Psoas muscle (tissue), 8 donors: ENCODE results near the gene STOML1. TPM values are rescaled to one million over a fixed set of nuclear protein-coding genes. Genes with fewer than 3 reads are reported as not detected.

Source experiments
- ATAC-seq, 4 donors: fragments of 200-7000 bp; cut with Tn5 transposase; one replicate each; pipeline ENCODE4 v1.9.1; 2020; ENCODE audit warnings: moderate library complexity in 3 of 4, mild to moderate bottlenecking in 2 of 4
- DNase-seq, 2 donors: peaks; one replicate each; pipeline ENCODE4 v3.0.0-alpha.2; 2020
- H3K27ac ChIP-seq: fragments of 200-600 bp; one replicate; pipeline ENCODE4 v1.8.0; 2022
- H3K27me3 ChIP-seq, 3 donors: fragments of 200-600 bp in 1 of 3; one replicate each; pipeline versions ENCODE4 v1.6.1 to v1.8.0; 2013 to 2022; ENCODE audit warnings: low read length in 2 of 3, mild to moderate bottlenecking in 2 of 3, moderate library complexity in 1 of 3; ENCODE audit not compliant: insufficient read depth in 3 of 3
- H3K36me3 ChIP-seq, 2 donors: fragments of 200-600 bp in 1 of 2; one replicate each; pipeline versions ENCODE4 v1.6.1 to v1.8.0; 2013 to 2022; ENCODE audit warnings: low read depth in 1 of 2, mild to moderate bottlenecking in 1 of 2, moderate library complexity in 1 of 2; ENCODE audit not compliant: insufficient read depth in 1 of 2
- H3K4me1 ChIP-seq: fragments of 200-600 bp; one replicate; pipeline ENCODE4 v1.8.0; 2022
- H3K4me3 ChIP-seq: fragments of 200-600 bp; one replicate; pipeline ENCODE4 v1.8.0; 2022; ENCODE audit warnings: mild to moderate bottlenecking
- H3K9me3 ChIP-seq: fragments of 200-600 bp; one replicate; pipeline ENCODE4 v1.8.0; 2022
- WGBS, 3 donors: extraction: QIAGEN DNeasy Blood & Tissue Kit; methylation state at CpG; one replicate each; pipeline versions ENCODE4 v1.1.6 to v1.1.7; 2013; 5-methylcytosine and 5-hydroxymethylcytosine counted together
- intact Hi-C, 2 donors: fragments of 100-400 bp; cut with DNase I; formaldehyde crosslinking; loops; one replicate each; pipeline versions ENCODE4 v1.11.0 to v1.14.2; 2022
- polyA plus RNA-seq, 3 donors: library from polyadenylated mRNA; stranded (reverse); fragments of 200-250 nt; gene quantifications; one replicate each; pipeline ENCODE4 v1.2.3, GENCODE V29; 2013
- total RNA-seq, 4 donors: library from RNA; stranded (reverse); fragmentation: NEBNext Ultra II Directional in 2 of 4; extraction: Animal tissue kit (Norgen Biotek cat#: 25700) in 2 of 4; gene quantifications; one replicate each; pipeline versions ENCODE4 v1.2.1 to v1.2.4, GENCODE V29; 2021 to 2023
- TF ChIP-seq, protein P1 (sequence below): fragments of 200-600 bp; IDR thresholded peaks from one replicate; pipeline ENCODE4 v1.8.0; 2022; ENCODE audit warnings: antibody characterized with exemption
- donor health status: healthy with polysubstance abuse.
- donor health status: DM: no; HTN: no; CAD: no; lungs with moderate emphysema.
- donor health status: Bipolar disorder and iron deficiency.
- donor health status: healthy.
- donor health status: DM: yes; HTN: yes; CAD: no.
- donor health status: DM: no; HTN: no; CAD: no.
- donor health status: DM: no; HTN: no; CAD: no.
- donor health status: DM: yes; HTN: yes; CAD: no.

Gene STOML1
- total and polyA plus RNA-seq, 7 donors = 18.3 to 34.4 (median 24.4) TPM

- DNase-seq = no peak
- no peak for ATAC-seq
- H3K4me3 ChIP-seq = no peak overlapping the region
- H3K27me3 ChIP-seq = peaks cover 0 to 6% (median 0%) of the 10 kb centered on the region in 3 donors
- H3K27ac ChIP-seq = no peak overlapping the region
- H3K36me3 ChIP-seq = no peaks in the 10 kb centered on the region
- intact Hi-C loops = no loop called here
- H3K4me1 ChIP-seq = no peaks in the 10 kb centered on the region
- no peaks in the 10 kb centered on the region for H3K9me3 ChIP-seq
- 50 to 59% (median 53%) methylated on average over 6 of the region's 6 CpGs for WGBS, 3 donors
- TF ChIP-seq, protein P1, sequence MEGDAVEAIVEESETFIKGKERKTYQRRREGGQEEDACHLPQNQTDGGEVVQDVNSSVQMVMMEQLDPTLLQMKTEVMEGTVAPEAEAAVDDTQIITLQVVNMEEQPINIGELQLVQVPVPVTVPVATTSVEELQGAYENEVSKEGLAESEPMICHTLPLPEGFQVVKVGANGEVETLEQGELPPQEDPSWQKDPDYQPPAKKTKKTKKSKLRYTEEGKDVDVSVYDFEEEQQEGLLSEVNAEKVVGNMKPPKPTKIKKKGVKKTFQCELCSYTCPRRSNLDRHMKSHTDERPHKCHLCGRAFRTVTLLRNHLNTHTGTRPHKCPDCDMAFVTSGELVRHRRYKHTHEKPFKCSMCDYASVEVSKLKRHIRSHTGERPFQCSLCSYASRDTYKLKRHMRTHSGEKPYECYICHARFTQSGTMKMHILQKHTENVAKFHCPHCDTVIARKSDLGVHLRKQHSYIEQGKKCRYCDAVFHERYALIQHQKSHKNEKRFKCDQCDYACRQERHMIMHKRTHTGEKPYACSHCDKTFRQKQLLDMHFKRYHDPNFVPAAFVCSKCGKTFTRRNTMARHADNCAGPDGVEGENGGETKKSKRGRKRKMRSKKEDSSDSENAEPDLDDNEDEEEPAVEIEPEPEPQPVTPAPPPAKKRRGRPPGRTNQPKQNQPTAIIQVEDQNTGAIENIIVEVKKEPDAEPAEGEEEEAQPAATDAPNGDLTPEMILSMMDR = no peak
These were observed 32.3 kb downstream of the STOML1 start for GRCh38 chr15:73959801-73960200.

DNA sequence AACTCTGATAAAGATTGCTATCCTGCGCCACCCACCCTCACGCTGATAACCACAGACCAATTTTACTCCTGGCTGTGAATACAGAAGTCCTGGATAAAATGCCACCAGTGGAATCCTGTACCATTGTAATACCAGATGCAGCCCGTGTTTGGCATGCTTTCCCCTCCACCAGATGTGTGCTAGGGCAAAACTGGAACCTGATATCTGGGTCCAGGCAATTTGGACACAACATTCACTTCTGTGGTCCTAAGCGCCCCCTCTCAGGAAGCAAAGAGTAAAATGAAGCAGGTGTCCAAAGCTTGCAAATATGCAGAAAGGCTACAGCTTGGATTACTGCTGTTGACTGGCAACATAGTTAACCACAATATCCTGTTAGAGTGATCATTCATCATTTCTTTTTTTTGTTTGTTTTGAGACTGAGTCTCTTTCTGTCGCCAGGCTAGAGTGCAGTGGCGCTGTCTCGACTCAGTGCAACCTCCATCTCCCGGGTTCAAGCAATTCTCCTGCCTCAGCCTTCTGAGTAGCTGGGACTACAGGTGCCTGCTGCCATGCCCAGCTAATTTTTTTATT lies 33.0 kb downstream of the STOML1 start:
- 17 to 39% (median 21%) methylated on average over 8 of the region's 8 CpGs for WGBS, 3 donors
- H3K27me3 ChIP-seq = peaks cover 0 to 6% (median 0%) of the 10 kb centered on the region in 3 donors

GRCh38 chr15:73957785-73958184 lies 34.3 kb downstream of the STOML1 start:
- ATAC-seq (no peak), DNase-seq (no peak)
- no peak overlapping the region for H3K27ac ChIP-seq
- intact Hi-C loops = no loop called here
- H3K9me3 ChIP-seq = no peaks in the 10 kb centered on the region
- no peak overlapping the region for H3K4me3 ChIP-seq
- TF ChIP-seq, protein P1 = no peak
- peaks cover 0 to 6% (median 0%) of the 10 kb centered on the region in 3 donors for H3K27me3 ChIP-seq
- H3K4me1 ChIP-seq = no peaks in the 10 kb centered on the region
- 80 to 85% (median 83%) methylated on average over 2 of the region's 2 CpGs for WGBS, 3 donors
- H3K36me3 ChIP-seq = no peaks in the 10 kb centered on the region

More for the DNA sequence above, 33.0 kb downstream of the STOML1 start:
- DNase-seq = no peak
- Histone ChIP-seq H3K9me3 (no peaks in the 10 kb centered on the region), H3K4me3 (no peak overlapping the region), H3K27ac (no peak overlapping the region), H3K4me1 (no peaks in the 10 kb centered on the region), H3K36me3 (no peaks in the 10 kb centered on the region)
- ATAC-seq = no peak
- TF ChIP-seq, protein P1 = no peak
- intact Hi-C loops = no loop called here

GRCh38 chr15:73957276-73957675 lies 34.8 kb downstream of the STOML1 start:
- Histone ChIP-seq H3K36me3 (peaks cover 0 to 2% of the 10 kb centered on the region in 2 donors), H3K4me3 (no peak overlapping the region), H3K9me3 (no peaks in the 10 kb centered on the region), H3K27me3 (peaks cover 0 to 6% (median 0%) of the 10 kb centered on the region in 3 donors), H3K27ac (no peak overlapping the region), H3K4me1 (no peaks in the 10 kb centered on the region)
- ATAC-seq = no peak
- TF ChIP-seq, protein P1 = no peak
- intact Hi-C loops = no loop called here
- 82 to 86% (median 83%) methylated on average over 8 of the region's 8 CpGs for WGBS, 3 donors
- no peak for DNase-seq

DNA sequence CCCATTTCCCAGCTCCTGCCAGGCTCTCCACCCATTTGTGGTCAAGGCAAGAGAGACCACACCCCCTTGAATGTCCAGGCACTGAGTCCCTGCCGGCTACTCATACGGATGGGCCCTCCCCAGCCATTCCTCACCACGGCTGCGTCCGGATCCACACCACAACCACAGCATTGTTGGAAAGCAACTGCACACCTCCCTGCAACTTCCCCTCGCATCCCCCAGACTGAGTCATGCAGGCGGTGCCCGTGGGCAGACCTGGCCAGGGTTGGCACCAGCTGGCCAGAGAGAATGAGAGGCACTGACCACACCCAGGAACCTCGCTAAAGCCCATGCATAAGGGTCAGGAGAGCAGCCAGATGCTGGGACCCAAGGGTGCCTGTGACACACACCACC lies 35.4 kb downstream of the STOML1 start:
- H3K4me1 ChIP-seq = peaks cover 4% of the 10 kb centered on the region

More for the DNA sequence above, 35.4 kb downstream of the STOML1 start:
- peak in 1 of 2 donors; percentile 60 for DNase-seq
- Histone ChIP-seq H3K4me3 (no peak overlapping the region), H3K36me3 (peaks cover 0 to 4% of the 10 kb centered on the region in 2 donors), H3K9me3 (no peaks in the 10 kb centered on the region), H3K27ac (no peak overlapping the region), H3K27me3 (peaks cover 0 to 6% (median 0%) of the 10 kb centered on the region in 3 donors)
- TF ChIP-seq, protein P1 = no peak
- ATAC-seq = peak; percentile 25 to 57 (median 44)
- intact Hi-C loops = no loop called here
- WGBS, 3 donors = 33 to 50% (median 34%) methylated on average over 9 of the region's 9 CpGs
